HG03575 (cell line): ENCODE data around the gene CREG1.

Experiments
- ATAC-seq: cut with Tn5 transposase; IDR thresholded peaks from one replicate; pipeline ENCODE4 v1.9.1; 2021; ENCODE audit not compliant: unreplicated experiment, insufficient number of reproducible peaks, low FRiP score; ENCODE audit errors: extremely low read depth

The CREG1 gene

GRCh38 chr1:167512046-167512654, 41.4 kb downstream of the CREG1 start:
- no peak for ATAC-seq

DNA sequence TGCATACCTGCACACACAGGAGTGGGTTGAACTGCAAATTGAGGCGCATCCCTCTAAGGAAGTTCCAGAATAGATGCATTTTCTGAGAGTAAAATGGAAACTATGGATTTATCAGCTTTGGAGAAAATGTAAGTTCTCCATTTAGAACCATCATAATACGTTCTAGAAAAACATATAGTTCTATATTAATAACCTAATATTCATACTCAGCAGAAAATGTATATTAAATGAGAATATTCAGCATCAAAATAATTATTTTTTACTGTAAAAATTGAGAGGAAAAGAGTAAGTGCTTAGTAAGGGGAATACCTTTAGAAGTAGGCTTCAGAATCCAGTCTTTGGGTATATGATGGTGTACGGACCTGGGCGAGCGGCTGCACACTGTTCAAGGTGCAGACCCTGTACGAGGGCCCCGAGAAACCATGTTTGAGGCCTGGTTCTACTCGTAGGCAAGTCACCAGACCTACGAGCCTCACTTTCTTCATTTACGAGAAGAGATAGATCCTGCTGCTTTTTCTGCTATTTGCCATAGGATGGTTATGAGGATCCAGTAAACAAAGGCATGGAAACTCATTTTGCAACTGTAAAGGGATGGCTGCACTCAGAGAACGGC, 42.1 kb downstream of the CREG1 start:
- no peak for ATAC-seq

GRCh38 chr1:167510881-167511280, 42.7 kb downstream of the CREG1 start:
- no peak for ATAC-seq

DNA sequence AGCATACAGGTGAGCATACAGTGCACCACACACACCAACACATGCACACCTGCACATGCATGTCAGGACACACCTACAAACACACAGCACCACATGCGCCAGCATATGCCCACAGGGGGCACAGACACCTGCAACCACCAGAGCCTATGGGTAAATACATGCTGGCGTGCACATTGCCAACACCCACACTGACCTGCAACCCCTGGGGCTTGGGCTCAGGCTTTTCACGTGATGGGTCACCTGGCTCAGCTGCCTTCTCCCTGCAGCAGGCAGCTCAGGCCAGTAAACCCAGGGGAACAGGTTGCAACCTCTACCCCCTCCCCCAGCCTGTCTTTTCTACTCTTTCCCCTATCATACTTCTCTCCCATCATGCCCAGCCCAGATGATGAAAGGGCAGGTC, 43.3 kb downstream of the CREG1 start:
- no peak for ATAC-seq

- no peak for ATAC-seq
Observed at GRCh38 chr1:167509587-167509986, 44.0 kb downstream of the CREG1 start.

DNA sequence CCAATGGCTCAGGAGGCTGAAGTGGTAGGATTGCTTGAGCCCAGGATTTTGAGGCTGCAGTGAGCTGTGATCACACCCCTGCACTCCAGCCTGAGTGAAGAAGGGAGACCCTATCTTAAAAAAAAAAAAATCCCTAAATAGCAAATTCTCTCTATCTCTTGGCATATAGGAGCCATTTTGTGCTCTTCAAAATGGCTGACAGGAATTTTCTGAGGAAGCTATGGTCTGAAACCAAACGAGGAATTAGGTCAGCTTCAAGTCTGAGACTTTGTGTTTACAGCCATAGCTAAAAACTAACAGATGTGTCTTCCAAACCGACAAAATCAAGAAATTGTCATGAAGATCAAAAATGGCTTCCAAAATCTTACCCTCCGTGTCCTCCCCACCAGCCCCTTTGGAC, 45.8 kb downstream of the CREG1 start:
- ATAC-seq: no peak

- ATAC-seq: no peak
Observed at GRCh38 chr1:167504467-167504827, 49.1 kb downstream of the CREG1 start.

DNA sequence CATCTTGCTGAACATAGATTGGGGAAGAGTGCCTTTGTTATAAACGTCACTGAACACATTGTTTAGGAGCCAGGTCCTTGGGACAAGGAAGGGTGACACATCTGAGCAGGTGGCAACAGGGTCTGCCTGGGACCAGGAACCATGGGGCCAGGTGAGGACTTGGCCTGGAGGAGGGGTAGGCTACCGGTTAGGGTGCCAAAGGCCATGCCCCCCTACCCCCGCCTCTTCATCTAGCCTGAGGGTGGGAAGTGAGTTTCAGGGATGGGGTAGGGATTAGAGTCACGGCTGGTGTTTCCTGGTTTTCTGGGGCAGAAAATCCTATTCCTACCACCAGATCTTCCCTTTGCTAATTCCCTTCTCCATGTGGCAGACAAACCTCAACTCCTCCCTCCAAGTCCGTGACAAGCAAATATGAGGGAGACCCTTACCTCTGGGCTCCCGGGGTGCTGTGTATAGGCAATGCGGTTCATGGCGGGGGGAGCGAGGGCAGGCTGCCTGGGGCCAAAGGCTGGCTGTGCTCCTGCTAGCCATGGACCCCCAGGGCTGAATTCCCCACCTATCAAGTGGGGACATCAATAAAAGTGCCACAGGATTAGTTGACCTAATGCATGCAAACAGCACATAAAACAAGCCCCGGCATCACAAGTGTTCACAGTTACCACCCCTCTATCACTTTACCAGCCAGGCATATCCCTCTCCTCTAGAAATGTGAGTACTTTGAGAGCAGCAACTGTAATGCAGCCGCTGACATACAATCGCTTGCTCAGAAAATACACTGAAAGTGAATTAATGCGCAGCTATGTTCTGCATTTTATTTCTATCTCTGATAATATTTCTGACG, 49.7 kb downstream of the CREG1 start:
- ATAC-seq: no peak

- ATAC-seq: no peak
Observed at GRCh38 chr1:167502719-167503462, 50.7 kb downstream of the CREG1 start.

- no peak for ATAC-seq
Observed at GRCh38 chr1:167502192-167502551, 51.4 kb downstream of the CREG1 start.

DNA sequence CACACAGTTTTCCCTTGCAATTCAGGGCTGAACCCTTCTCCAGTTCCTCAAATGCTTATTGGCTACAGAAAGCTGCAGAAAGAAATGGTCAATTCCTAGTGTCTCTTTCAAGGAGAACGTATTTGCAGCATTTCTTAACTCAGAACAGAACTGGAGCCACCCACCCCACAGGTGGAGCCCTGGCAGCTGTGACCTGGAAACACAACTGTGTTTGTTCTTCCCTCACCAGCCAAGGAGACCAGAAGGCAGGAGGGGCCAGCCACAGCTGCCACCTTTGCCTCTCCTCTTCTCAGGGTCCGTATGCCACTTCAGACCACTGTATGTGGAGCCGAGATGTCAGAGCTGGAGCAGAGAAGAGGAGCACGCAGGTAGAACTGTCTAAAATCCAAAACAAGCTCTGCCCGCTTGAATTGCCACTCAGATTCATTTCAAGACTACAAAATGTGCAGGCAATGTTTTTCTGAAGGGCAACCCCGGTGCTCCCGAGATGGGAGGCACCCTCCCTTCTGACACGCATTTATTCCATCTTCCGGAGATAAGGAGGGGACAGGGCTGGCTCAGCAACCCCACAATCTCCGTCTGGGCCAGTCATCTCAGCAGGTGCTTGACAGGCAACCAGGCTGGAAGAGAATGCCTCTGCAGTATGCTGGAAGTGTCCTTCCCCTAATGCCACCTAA, 51.9 kb downstream of the CREG1 start:
- ATAC-seq: no peak

GRCh38 chr1:167500283-167500860, 53.2 kb downstream of the CREG1 start:
- no peak for ATAC-seq

DNA sequence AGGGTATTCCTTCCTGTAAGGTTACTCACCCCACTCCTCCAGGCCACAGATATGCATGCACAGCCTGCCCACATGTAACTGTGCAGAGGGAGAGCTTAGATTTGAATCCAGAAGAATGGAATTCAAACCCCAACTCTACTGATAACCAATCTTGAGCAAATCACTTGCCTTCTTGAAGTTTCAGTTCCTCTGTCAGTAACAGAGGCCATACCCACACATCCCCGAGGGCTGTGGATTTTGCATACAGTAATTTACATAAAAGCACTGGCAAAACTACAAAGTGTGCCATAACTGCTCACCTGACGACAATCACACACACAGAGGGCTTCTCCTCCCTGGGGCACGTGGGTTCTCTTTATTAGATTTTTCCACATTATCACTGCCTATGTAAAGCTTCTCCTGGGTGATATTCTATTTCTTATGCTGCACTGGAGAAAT, 53.9 kb downstream of the CREG1 start:
- peak; percentile 95 for ATAC-seq

DNA sequence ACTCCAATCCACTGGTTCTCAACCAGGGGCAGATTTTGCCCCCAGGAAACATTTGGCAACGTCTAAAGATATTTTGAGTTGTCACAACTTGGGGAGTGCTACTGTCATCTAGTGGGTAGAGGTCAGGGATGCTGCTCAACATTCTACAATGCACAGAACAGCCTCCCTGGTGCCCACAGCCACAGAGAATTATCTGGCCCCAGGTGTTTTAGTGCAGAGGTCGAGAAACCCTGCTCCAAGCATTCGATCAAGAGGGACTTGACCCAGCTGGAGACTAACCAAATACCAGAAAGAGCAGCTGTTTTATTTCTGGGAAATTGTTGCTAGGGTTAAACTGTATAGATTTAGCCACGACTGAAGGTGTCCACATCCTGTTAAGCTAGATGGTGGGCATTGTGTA, 54.5 kb downstream of the CREG1 start:
- no peak for ATAC-seq

DNA sequence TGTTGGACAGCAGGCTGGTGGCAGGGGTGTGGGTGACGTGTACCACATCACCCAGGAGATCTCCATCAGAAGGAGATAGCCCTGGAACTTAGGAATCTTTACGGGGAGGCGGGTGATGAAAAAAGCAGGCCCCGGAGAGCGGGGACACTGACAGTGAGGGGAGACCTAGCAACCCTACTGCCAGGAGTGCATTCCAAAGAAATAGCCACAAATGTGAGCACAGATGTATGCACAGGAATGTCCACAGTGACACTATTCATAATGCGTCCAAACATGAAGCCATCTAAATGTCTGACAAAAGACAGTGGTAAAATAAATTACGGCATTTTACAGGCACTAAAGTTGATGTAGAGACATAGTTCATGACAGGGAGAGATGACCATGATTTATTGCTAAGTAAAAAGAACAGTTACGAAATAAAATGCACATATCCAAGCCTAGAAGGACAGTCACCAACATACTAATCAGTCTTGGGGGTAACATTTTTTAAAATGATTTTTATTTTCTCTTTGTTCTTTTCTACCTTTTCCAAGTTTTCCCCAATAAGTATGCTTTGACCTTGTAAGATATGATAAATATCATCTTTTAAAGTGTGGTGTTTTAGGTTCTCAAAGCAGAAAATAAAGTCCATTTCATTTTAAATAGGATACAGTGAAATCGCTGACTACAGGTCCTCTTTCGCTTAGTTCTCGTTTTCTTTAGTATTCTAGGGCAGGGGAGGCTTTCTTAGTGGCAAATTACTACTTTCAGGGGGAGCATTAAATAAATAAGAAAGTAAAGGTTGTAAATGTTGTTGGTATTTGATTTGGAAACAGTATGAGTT, 56.6 kb downstream of the CREG1 start:
- no peak for ATAC-seq

GRCh38 chr1:167493372-167493771, 60.2 kb downstream of the CREG1 start:
- no peak for ATAC-seq

DNA sequence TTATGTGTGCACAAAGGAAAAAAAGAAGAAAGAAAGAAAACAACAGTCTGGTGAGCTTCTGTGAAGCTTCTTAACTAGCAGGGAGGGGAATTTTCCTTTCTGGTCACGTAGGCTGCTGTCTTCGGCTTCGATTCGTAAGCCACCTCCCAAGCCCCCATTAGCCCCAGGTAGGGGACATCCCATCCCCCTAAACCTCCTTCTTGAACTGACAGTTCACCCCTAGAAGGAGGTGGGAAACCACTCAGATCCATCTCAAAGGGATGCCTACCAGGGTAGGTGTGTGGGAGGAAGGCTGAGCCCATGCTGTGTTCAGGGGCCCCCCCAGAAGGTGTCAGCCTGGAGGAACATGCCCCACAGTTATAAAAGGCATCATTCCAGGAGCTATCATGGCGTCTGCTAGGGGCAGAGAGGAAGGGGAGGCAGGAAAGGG, 61.1 kb downstream of the CREG1 start:
- no peak for ATAC-seq
